GM18867 (cell line): ENCODE data around the gene HTR7.
A peak's percentile ranks its signal among the peaks of the same experiment; 100 is the strongest.

Experiments used
- ATAC-seq: cut with Tn5 transposase; IDR thresholded peaks from one replicate; pipeline ENCODE4 v1.9.1; 2021; ENCODE audit warnings: mild to moderate bottlenecking, moderate library complexity; ENCODE audit not compliant: unreplicated experiment

The HTR7 gene

GRCh38 chr10:90806677-90807076 is 51.2 kb downstream of the HTR7 start:
- no peak for ATAC-seq

GRCh38 chr10:90805206-90805605 is 52.6 kb downstream of the HTR7 start:
- ATAC-seq, result no peak

GRCh38 chr10:90804354-90804753 is 53.5 kb downstream of the HTR7 start:
- ATAC-seq, result no peak

GRCh38 chr10:90801608-90802007 is 56.2 kb downstream of the HTR7 start:
- ATAC-seq, result no peak

- ATAC-seq, result no peak
Measured at GRCh38 chr10:90800232-90800796, 57.5 kb downstream of the HTR7 start.

GRCh38 chr10:90799172-90799571 is 58.7 kb downstream of the HTR7 start:
- ATAC-seq, result no peak

- ATAC-seq, result peak; percentile 39
Measured at GRCh38 chr10:90798482-90798881, 59.4 kb downstream of the HTR7 start.

- no peak for ATAC-seq
Measured at GRCh38 chr10:90790422-90790821, 67.4 kb downstream of the HTR7 start.

GRCh38 chr10:90788968-90789367 is 68.9 kb downstream of the HTR7 start:
- peak; percentile 90 for ATAC-seq

- ATAC-seq, result no peak
Measured at GRCh38 chr10:90788199-90788491, 69.7 kb downstream of the HTR7 start.

- no peak for ATAC-seq
Measured at GRCh38 chr10:90787393-90788198, 70.2 kb downstream of the HTR7 start.

GRCh38 chr10:90785782-90786181 is 72.1 kb downstream of the HTR7 start:
- ATAC-seq, result no peak

- ATAC-seq, result no peak
Measured at GRCh38 chr10:90784771-90785170, 73.1 kb downstream of the HTR7 start.

- ATAC-seq, result no peak
Measured at GRCh38 chr10:90780488-90780887, 77.4 kb downstream of the HTR7 start.

GRCh38 chr10:90779548-90779947 is 78.3 kb downstream of the HTR7 start:
- no peak for ATAC-seq

GRCh38 chr10:90777621-90778020 is 80.2 kb downstream of the HTR7 start:
- no peak for ATAC-seq

- ATAC-seq, result no peak
Measured at GRCh38 chr10:90775351-90776028, 82.3 kb downstream of the HTR7 start.

GRCh38 chr10:90769946-90770841 is 87.6 kb downstream of the HTR7 start:
- ATAC-seq, result no peak

GRCh38 chr10:90751107-90751997 is 106.5 kb downstream of the HTR7 start:
- peak; percentile 84 for ATAC-seq

GRCh38 chr10:90746829-90747228 is 111.0 kb downstream of the HTR7 start:
- ATAC-seq, result no peak
